ENCODE results near the gene EEF2KMT.
"Not testable (repeated sequence)": the region's sequence is repeated elsewhere in the genome, so short reads cannot be mapped to it uniquely, and the experiment has no call there.

DNA sequence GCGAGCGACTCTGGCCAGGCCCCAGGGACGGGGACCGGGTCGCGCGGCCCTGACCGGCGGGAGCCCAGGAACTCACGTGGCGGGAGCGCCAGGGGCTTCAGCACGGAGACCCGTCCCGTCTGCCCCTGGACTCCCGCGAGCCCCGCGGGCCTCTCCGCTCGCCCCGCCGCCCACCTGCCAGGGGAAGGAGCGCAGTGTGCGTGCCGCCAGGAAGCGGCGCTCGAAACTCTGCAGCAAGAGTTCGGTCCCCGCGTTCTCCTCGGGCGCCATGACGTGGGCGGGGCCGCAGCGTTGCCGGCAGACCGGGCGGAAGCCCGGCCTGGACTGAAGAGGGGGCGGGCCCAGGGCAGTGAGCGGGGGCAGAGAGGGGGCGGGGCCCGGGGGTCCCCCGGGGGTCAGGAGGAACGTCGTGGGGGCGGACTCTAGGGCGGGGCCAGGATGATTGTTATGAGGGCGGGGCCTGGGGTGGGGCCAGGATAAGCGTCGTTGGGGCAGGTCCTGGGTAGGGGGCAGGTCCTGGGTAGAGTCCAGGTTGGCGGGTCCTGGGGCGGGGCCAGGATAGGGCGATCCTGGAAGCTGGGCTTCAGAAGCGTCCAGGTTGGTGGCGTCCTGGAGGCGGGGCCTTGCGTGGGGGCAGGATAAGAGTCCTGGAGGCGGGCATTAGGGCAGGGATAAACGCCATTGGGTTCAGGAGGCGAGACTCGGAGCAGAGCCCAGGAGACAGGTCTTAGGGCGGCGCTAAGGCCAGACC lies at the start of gene EEF2KMT:
- TF ChIP-seq, protein P1, sequence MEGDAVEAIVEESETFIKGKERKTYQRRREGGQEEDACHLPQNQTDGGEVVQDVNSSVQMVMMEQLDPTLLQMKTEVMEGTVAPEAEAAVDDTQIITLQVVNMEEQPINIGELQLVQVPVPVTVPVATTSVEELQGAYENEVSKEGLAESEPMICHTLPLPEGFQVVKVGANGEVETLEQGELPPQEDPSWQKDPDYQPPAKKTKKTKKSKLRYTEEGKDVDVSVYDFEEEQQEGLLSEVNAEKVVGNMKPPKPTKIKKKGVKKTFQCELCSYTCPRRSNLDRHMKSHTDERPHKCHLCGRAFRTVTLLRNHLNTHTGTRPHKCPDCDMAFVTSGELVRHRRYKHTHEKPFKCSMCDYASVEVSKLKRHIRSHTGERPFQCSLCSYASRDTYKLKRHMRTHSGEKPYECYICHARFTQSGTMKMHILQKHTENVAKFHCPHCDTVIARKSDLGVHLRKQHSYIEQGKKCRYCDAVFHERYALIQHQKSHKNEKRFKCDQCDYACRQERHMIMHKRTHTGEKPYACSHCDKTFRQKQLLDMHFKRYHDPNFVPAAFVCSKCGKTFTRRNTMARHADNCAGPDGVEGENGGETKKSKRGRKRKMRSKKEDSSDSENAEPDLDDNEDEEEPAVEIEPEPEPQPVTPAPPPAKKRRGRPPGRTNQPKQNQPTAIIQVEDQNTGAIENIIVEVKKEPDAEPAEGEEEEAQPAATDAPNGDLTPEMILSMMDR (IDR thresholded peaks at IDR 0.05), result not testable (repeated sequence)
- not testable (repeated sequence) for TF ChIP-seq POLR2A (IDR thresholded peaks at IDR 0.05)
